ENCODE measurements around the gene EEF1G.

The EEF1G gene

GRCh38 chr11:62536301-62536957 is 37.3 kb downstream of the EEF1G start:
- no peak for DNase-seq

- no peak for DNase-seq
These were observed 37.9 kb downstream of the EEF1G start for GRCh38 chr11:62535802-62536201.

GRCh38 chr11:62534779-62535545 is 38.7 kb downstream of the EEF1G start:
- no peak for DNase-seq

DNA sequence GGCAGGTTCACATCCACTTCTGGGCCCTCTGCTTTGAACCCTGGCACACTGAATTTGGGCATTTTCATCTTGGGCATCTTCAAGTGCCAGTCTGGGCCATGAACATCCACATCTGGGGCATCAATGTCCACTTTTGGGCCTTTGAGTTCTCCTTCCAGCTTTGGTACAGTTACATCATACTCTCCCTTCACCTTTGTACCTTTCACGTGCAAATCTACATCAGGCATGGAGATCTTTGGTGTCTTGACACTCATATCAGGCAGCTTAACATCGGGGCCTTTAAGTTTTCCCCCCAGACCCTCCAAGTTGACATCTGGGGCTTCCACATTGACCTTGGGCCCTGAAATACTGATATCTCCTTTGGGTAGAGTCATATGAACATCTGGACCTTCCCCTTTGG is 41.6 kb downstream of the EEF1G start:
- DNase-seq = no peak

DNA sequence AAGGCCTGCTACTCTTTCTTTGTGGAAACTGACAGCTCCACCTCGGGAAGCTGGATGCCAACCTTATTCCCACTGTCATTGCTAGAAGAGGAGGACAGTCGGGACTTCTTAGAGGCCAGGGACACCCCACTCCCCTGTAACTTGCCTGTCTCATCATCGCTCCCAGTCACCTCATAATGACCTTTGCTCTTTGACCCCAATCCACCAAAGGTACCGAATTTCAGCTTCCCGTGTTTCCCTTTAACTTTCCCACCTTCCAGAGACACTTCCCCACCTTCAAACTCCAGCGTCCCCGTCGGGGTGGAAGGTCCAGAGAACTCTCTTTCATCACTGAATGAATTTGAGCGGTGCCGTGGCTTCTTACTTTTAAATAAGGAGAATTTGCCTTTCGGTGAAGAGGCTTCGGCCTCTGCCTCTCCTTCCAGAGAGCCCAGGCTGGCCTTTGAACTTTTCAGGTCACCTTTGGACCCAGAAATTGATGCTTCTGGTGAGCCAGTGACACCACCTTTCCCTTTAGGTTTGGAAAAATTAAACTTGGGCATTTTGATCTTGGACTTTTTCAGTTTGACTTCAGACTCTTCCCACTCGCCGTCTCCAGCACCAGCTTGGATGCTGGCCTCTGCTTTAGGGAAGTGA is 56.8 kb downstream of the EEF1G start:
- DNase-seq = no peak

DNA sequence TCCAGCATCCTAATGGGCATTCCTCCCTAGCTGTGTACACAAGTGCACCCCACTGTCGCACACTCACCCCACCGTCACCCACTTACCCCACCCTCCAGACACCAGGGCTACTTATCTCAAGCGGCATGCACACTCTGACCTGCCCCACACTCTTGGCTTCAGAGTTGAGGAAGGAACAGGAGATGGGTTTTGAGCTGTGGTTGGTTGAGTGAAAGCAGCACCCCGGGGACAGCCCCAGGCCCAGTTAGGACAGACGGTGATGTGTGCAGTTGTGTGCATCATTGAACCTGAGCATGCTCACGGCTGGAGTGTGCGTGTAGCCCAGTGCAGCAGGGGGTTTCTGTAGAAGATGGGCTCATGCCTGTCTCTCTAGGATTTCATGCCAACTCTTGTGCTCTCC is 59.5 kb downstream of the EEF1G start:
- DNase-seq = no peak

- DNase-seq = no peak
These were observed 60.1 kb downstream of the EEF1G start for GRCh38 chr11:62513626-62514025.

DNA sequence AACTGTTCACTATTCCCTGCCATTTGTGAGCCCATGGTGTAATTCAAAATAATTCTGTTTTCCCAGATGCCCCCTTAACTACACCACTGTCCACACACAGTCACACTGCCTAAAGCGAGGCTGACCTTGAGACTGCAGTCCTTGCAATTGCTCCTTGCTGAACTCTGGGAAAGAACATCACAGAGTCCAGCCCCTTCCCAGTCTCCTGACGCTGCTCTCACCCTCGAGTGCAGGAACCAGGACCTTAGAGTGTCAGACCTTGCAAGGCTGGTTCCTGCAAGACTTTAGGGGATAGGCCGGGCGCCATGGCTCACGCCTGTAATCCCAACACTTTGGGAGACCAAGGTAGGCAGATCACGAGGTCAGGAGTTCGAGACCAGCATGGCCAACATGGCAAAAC is 60.7 kb downstream of the EEF1G start:
- DNase-seq = no peak

Data from NCI-H2081 (cell line).